Lower leg skin (tissue), 4 donors: Measurements from ENCODE around the gene SPINK5. TPM values are rescaled to one million over a fixed set of nuclear protein-coding genes. Genes with fewer than 3 reads are reported as not detected.

Experiments
- DNase-seq, 2 donors: peaks; one replicate each; pipeline ENCODE4 v3.0.0-alpha.2; 2019; ENCODE audit warnings: low spot score in 2 of 2
- H3K4me3 ChIP-seq: fragments of 200-600 bp; sonication (generic); 2 replicates; pipeline ENCODE4 v1.5.1; 2017; ENCODE audit warnings: mild to moderate bottlenecking, low read depth; ENCODE audit not compliant: poor library complexity, severe bottlenecking
- POLR2A ChIP-seq, 2 donors: fragments of 450-650 bp; IDR thresholded peaks; one replicate each; pipeline ENCODE4 v1.6.1; 2016 to 2017; ENCODE audit warnings: antibody characterized with exemption in 2 of 2, mild to moderate bottlenecking in 1 of 2, moderate library complexity in 1 of 2
- WGBS, 2 donors: methylation state at CpG; one replicate each; pipeline ENCODE4 v1.1.5; 2018; 5-methylcytosine and 5-hydroxymethylcytosine counted together
- intact Hi-C: fragments of 100-400 bp; cut with DNase I; formaldehyde crosslinking; loops from one replicate; pipeline ENCODE4 v1.15.0; 2023; ENCODE audit warnings: low total_unique reads
- total RNA-seq, 4 donors: library from RNA; depleted of rRNA; stranded (reverse); fragments of >200 nt; gene quantifications; one replicate each; pipeline ENCODE4 v1.1.0, GENCODE V29; 2016
- TF ChIP-seq, protein P1 (sequence below), 3 donors: fragments of 450-650 bp; IDR thresholded peaks; one replicate each; pipeline ENCODE4 v1.5.1; 2016; ENCODE audit warnings: antibody characterized with exemption in 3 of 3, mild to moderate bottlenecking in 3 of 3, moderate library complexity in 2 of 3

Gene SPINK5
- total RNA-seq, 4 donors from 2014 or later, result 307 to 664 (median 393) TPM

DNA sequence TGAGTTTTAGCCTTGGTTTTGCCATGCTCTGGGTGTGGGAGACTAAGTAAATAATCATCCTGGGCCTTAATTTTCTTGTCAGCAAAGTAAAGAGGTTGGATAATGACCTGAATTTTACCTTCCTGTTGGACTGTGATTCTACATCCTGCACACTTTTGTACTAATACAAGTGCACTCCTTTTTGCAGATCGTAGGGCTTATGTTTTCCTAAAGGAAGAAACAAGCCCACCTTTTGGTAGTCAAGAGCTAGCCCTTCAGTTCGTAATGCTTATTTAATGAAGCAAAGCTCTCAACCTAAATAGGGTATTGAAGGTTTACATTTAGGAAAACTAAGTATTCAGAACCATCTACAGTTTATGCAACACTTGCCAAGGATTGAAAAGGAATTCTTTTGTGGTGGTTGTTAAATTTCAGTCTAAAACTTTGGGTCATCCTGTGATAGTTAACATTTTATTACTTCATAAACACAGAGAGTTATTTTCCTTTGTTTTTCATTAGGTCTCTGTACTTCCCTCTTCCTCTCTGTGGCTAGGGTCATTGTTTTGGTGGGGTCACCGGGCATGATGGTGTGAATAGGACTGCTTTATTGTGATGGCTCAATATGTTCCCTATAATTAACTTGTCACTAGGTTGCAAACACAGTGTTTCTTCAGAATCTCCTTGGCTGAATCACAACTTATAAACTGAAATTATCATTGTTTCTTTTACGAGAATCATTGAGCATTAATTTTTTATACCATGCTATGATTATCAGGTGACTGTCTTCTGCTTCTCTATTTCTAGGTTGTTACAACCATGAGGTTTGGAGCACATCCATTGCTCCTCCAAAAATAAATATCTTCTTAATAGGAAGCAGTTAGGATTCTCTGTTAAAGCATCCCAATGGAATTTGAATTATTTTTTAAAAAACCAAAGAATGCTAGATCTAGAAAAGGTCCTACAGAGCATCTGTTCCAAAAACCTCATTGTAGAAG, 28.5 kb downstream of the SPINK5 start:
- WGBS, 2 donors, result 37 to 45% methylated on average over 4 of the region's 4 CpGs
- DNase-seq, result no peak
- H3K4me3 ChIP-seq, result no peak overlapping the region
- TF ChIP-seq, protein P1, sequence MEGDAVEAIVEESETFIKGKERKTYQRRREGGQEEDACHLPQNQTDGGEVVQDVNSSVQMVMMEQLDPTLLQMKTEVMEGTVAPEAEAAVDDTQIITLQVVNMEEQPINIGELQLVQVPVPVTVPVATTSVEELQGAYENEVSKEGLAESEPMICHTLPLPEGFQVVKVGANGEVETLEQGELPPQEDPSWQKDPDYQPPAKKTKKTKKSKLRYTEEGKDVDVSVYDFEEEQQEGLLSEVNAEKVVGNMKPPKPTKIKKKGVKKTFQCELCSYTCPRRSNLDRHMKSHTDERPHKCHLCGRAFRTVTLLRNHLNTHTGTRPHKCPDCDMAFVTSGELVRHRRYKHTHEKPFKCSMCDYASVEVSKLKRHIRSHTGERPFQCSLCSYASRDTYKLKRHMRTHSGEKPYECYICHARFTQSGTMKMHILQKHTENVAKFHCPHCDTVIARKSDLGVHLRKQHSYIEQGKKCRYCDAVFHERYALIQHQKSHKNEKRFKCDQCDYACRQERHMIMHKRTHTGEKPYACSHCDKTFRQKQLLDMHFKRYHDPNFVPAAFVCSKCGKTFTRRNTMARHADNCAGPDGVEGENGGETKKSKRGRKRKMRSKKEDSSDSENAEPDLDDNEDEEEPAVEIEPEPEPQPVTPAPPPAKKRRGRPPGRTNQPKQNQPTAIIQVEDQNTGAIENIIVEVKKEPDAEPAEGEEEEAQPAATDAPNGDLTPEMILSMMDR (IDR thresholded peaks at IDR 0.05), result no peak
- TF ChIP-seq POLR2A (IDR thresholded peaks at IDR 0.05), result no peak
- intact Hi-C loops, result no loop called here

DNA sequence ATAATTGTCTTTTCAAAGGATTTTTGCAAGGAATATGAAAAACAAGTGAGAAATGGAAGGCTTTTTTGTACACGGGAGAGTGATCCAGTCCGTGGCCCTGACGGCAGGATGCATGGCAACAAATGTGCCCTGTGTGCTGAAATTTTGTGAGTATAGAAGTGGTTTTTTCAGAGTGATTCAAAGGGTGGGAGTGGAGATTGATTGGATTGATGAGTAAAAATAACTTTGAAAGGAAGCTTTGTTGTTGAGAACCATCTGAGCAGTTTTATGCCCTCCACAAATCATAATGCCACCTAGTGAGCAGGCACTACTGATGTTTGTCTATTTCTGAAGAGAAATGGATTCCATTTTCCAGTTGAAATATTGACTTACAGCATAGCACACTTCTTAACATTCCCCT, 30.6 kb downstream of the SPINK5 start:
- no peak for DNase-seq
- no peak overlapping the region for H3K4me3 ChIP-seq
- no peak for TF ChIP-seq POLR2A (IDR thresholded peaks at IDR 0.05)
- TF ChIP-seq, protein P1 (IDR thresholded peaks at IDR 0.05), result no peak
- WGBS, 2 donors, result 52 to 70% methylated on average over 3 of the region's 3 CpGs
- intact Hi-C loops, result no loop called here

DNA sequence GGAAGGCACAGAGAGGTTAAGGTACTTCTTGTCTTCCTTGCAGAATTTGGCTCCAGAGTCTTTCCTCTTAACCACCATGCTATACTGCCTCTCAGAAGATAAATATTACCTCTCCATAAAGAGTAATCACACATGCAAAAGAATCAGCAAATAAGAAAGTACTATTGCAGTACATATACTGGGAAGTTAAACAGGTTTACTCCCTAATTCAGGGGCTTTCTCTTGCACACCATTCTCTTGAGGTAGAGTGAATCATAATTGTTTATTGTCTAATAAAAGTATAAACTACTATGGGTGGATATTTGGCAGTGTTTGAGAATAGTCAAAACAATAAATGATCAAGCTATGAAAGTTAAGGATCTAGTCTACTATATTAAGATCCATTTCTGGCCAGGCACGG, 40.4 kb downstream of the SPINK5 start:
- no peak overlapping the region for H3K4me3 ChIP-seq
- intact Hi-C loops, result no loop called here
- no peak for DNase-seq
- 75 to 96% methylated on average over 1 of the region's 1 CpG for WGBS, 2 donors
- TF ChIP-seq POLR2A (IDR thresholded peaks at IDR 0.05), result no peak
- TF ChIP-seq, protein P1 (IDR thresholded peaks at IDR 0.05), result no peak

DNA sequence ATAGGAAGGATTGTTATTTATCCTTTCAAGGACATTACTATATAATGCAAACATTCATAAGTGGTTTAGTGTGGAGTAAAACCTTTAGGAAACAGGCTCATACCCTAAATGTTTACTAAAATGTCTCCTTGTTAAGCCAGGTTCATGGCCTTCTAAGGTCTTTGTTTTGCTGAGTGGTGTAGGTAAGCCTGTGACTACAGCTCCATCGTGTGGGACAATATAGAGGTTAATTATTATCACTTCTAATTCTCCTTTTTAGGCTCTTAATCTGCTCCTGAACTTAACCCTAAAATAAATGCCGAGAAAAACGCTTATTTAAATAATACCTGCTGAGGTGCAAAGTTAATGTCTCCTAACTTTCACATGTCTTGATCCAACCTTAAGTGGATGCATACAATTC, 43.8 kb downstream of the SPINK5 start:
- 32 to 38% methylated on average over 3 of the region's 3 CpGs for WGBS, 2 donors
- no peak for DNase-seq
- no peak overlapping the region for H3K4me3 ChIP-seq

DNA sequence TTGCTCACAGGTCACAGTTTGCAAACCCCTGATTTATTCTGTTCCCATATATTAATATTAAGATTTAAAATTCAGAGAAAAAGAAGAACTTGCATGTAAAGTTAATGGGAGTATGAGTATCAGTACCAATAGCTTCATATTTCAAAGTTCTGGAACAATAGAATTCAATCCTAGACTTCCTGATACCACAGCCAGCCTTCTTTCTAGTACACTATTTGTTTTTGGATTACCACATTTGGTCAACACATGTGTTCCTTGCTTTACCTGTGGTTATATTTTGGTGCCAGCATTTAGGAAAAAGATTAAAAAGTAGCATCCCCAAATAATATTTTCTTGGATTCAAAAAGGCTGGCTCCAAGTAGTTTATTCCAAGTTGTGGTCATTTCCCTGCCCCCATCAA, 49.5 kb downstream of the SPINK5 start:
- TF ChIP-seq, protein P1 (IDR thresholded peaks at IDR 0.05), result no peak
- no peak for TF ChIP-seq POLR2A (IDR thresholded peaks at IDR 0.05)
- intact Hi-C loops, result loop anchor here (5.0 kb wide), 1 partner anchor 161 kb away; no protein-coding TSS in a partner anchor

More for the DNA sequence above, 43.8 kb downstream of the SPINK5 start:
- intact Hi-C loops, result no loop called here
- TF ChIP-seq, protein P1 (IDR thresholded peaks at IDR 0.05), result no peak
- no peak for TF ChIP-seq POLR2A (IDR thresholded peaks at IDR 0.05)

More for the DNA sequence above, 49.5 kb downstream of the SPINK5 start:
- DNase-seq, result no peak
- H3K4me3 ChIP-seq, result no peak overlapping the region
